Measurements from ENCODE around the gene NIPAL4.

DNA sequence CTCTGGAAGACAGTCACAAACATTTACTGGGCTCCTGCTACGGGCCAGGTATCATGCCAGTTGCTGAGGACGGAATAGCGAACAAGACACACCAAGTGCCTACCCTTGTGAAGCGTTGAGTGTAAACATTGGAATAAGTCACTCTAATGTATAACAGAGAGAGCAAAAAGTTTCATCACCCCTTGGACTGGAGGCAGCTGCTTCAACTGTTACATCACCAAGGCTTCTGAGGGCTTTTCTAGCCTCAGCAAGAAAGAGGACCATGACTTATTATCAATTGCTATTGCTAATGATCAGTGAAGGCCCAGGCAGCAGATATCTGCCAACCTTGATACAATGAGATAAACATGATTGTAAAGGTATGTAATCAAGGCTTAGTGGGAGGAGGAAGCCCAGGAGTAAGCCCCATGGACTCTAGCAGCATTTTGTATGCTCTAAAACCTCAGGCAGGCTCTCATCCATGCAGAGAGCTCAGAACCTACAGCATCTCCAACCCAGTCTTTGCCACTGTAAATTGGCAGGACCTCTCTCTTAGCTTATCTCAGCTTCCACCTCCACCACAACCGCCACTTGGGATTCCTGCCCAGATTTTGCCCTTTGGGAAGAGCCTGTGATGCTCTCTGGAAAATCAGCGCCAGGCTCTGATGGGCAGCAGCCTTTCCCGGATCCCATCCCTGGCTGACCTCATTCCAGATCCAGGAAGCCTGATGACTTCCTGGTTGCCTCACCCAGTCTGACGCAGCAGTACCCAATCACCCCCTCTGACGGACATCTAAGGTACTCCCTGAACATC, 61.1 kb downstream of the NIPAL4 start:
- TF ChIP-seq, protein P1, sequence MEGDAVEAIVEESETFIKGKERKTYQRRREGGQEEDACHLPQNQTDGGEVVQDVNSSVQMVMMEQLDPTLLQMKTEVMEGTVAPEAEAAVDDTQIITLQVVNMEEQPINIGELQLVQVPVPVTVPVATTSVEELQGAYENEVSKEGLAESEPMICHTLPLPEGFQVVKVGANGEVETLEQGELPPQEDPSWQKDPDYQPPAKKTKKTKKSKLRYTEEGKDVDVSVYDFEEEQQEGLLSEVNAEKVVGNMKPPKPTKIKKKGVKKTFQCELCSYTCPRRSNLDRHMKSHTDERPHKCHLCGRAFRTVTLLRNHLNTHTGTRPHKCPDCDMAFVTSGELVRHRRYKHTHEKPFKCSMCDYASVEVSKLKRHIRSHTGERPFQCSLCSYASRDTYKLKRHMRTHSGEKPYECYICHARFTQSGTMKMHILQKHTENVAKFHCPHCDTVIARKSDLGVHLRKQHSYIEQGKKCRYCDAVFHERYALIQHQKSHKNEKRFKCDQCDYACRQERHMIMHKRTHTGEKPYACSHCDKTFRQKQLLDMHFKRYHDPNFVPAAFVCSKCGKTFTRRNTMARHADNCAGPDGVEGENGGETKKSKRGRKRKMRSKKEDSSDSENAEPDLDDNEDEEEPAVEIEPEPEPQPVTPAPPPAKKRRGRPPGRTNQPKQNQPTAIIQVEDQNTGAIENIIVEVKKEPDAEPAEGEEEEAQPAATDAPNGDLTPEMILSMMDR (IDR thresholded peaks at IDR 0.05): no peak
- no peak for TF ChIP-seq EZH2 (IDR thresholded peaks at IDR 0.05)

Measured in neural progenitor cell (in vitro differentiated cells).